ENCODE results near the gene DCAF16. TPM values are rescaled to one million over a fixed set of nuclear protein-coding genes. Genes with fewer than 3 reads are reported as not detected.

DCAF16 gene
- polyA plus RNA-seq, 1 donor = 45.2 TPM

DNA sequence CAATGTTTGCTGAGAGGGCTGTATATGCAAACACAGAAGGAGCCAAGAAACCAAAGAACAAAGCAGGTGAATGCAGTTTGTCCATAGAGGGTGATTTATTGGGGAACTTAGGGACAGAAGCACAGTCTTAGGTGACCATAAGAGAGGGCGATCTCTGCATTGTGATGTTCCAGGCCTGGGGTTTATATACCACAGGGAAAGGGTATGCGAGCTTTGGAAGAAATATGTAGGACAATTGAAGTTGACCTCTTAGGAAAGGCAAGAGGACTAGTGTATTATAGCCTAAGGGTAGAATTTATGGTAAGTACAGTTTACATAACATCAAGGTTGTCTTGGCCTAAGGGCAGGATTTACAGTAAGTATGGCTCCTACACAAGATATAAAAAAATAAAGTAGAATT is 56.9 kb downstream of the DCAF16 start:
- no peaks in the 10 kb centered on the region for H3K9me3 ChIP-seq (ENCODE audit: control insufficient read depth, low read depth, low read length)
- no peak overlapping the region for H3K4me3 ChIP-seq (ENCODE audit: low read length)
- H3K27ac ChIP-seq (ENCODE audit: low read length) = no peak overlapping the region
- no peaks in the 10 kb centered on the region for H3K36me3 ChIP-seq (ENCODE audit: control insufficient read depth, insufficient read depth, low read length)
- peaks cover 2% of the 10 kb centered on the region for H3K27me3 ChIP-seq (ENCODE audit: control insufficient read depth, insufficient read depth, low read length)
- DNase-seq = no peak
- no peaks in the 10 kb centered on the region for H3K4me1 ChIP-seq (ENCODE audit: control insufficient read depth, insufficient read depth, low read length)
- 70% methylated on average over 2 of the region's 2 CpGs for WGBS (ENCODE audit: insufficient coverage, low lambda C conversion rate)

Other genes with a start within 250 kb of the DCAF16 start
- gene LAP3, start 233.6 kb downstream of the DCAF16 start, polyA plus RNA-seq = 76.1 TPM
- gene MED28, start 196.1 kb downstream of the DCAF16 start, polyA plus RNA-seq = 50.4 TPM
- 0.04 TPM for gene FAM184B, start 29.1 kb downstream of the DCAF16 start, polyA plus RNA-seq
- gene NCAPG, start 222 bp upstream of the DCAF16 start, polyA plus RNA-seq = 11.3 TPM
- 25.8 TPM for gene LCORL, start 211.0 kb upstream of the DCAF16 start, polyA plus RNA-seq